IPS-18c (cell line): ENCODE data around the gene DDT.
"Not testable (repeated sequence)": the region's sequence is repeated elsewhere in the genome, so short reads cannot be mapped to it uniquely, and the experiment has no call there.

Experiments used
- H3K4me3 ChIP-seq: 2 replicates; pipeline ENCODE4 v1.7.0; 2013; ENCODE audit warnings: low read depth, mild to moderate bottlenecking, low read length, moderate library complexity; ENCODE audit not compliant: insufficient read depth
- H3K9me3 ChIP-seq: one replicate; pipeline ENCODE4 v1.6.1; 2013; ENCODE audit warnings: mild to moderate bottlenecking, low read length, moderate library complexity; ENCODE audit not compliant: control insufficient read depth, insufficient read depth

DDT gene

GRCh38 chr22:23999779-24000178 lies 25.5 kb upstream of the DDT start:
- not testable (repeated sequence) for H3K9me3 ChIP-seq, H3K4me3 ChIP-seq

GRCh38 chr22:23997092-23997491 lies 22.9 kb upstream of the DDT start:
- Histone ChIP-seq H3K9me3 (no peaks in the 10 kb centered on the region), H3K4me3 (no peak overlapping the region)

- H3K9me3 ChIP-seq, H3K4me3 ChIP-seq: not testable (repeated sequence)
Measured at GRCh38 chr22:23993581-23994177, 19.4 kb upstream of the DDT start.

- not testable (repeated sequence) for H3K9me3 ChIP-seq, H3K4me3 ChIP-seq
Measured at GRCh38 chr22:23993080-23993479, 18.8 kb upstream of the DDT start.

- not testable (repeated sequence) for H3K9me3 ChIP-seq
Measured at GRCh38 chr22:23989583-23990244, 15.5 kb upstream of the DDT start.

GRCh38 chr22:23986538-23987178 lies 12.4 kb upstream of the DDT start:
- H3K9me3 ChIP-seq, H3K4me3 ChIP-seq: not testable (repeated sequence)

More at GRCh38 chr22:23989583-23990244, 15.5 kb upstream of the DDT start:
- not testable (repeated sequence) for H3K4me3 ChIP-seq

GRCh38 chr22:23986089-23986488 lies 11.8 kb upstream of the DDT start:
- not testable (repeated sequence) for H3K4me3 ChIP-seq, H3K9me3 ChIP-seq

GRCh38 chr22:23984430-23984829 lies 10.2 kb upstream of the DDT start:
- H3K9me3 ChIP-seq, result no peaks in the 10 kb centered on the region

GRCh38 chr22:23980567-23980966 lies 6.3 kb upstream of the DDT start:
- not testable (repeated sequence) for H3K4me3 ChIP-seq, H3K9me3 ChIP-seq

More at GRCh38 chr22:23984430-23984829, 10.2 kb upstream of the DDT start:
- no peak overlapping the region for H3K4me3 ChIP-seq

GRCh38 chr22:23979557-23980240 lies 5.5 kb upstream of the DDT start, which contains the start of gene GSTT2:
Gene GSTT2, plus strand, starts transcription at chr22:23980134.
- H3K9me3 ChIP-seq, H3K4me3 ChIP-seq: not testable (repeated sequence)

GRCh38 chr22:23977304-23977703 lies 3.1 kb upstream of the DDT start:
- not testable (repeated sequence) for H3K4me3 ChIP-seq, H3K9me3 ChIP-seq

GRCh38 chr22:23974836-23975352 lies 653 bp upstream of the DDT start:
- H3K9me3 ChIP-seq, H3K4me3 ChIP-seq: not testable (repeated sequence)

GRCh38 chr22:23971927-23972326 lies 2.3 kb downstream of the DDT start:
- H3K9me3 ChIP-seq, H3K4me3 ChIP-seq: not testable (repeated sequence)

GRCh38 chr22:23970816-23971486 lies 3.3 kb downstream of the DDT start:
- H3K9me3 ChIP-seq, result no peaks in the 10 kb centered on the region
- H3K4me3 ChIP-seq, result no peak overlapping the region

- no peak overlapping the region for H3K4me3 ChIP-seq
- no peaks in the 10 kb centered on the region for H3K9me3 ChIP-seq
Measured at GRCh38 chr22:23970201-23970641, 4.0 kb downstream of the DDT start.

- Histone ChIP-seq H3K9me3 (no peaks in the 10 kb centered on the region), H3K4me3 (no peak overlapping the region)
Measured at GRCh38 chr22:23969071-23969470, 5.2 kb downstream of the DDT start.

- H3K9me3 ChIP-seq, H3K4me3 ChIP-seq: not testable (repeated sequence)
Measured at GRCh38 chr22:23966568-23966967, 7.7 kb downstream of the DDT start, which contains the start of gene DDTL. Gene DDTL, plus strand, starts transcription at chr22:23966888. Its CDS starts 27 bp downstream, at chr22:23966915.
